Thymus (tissue), 11 donors: ENCODE results near the gene ZW10. TPM values are rescaled to one million over a fixed set of nuclear protein-coding genes. Genes with fewer than 3 reads are reported as not detected.
"Not testable (repeated sequence)": the region's sequence is repeated elsewhere in the genome, so short reads cannot be mapped to it uniquely, and the experiment has no call there.

Source experiments
- DNase-seq, 9 donors: peaks; one replicate each; pipeline ENCODE4 v3.0.0-alpha.2; 2013; ENCODE audit warnings: low spot score in 9 of 9, low read depth in 6 of 9, missing footprints in 1 of 9
- H3K27ac ChIP-seq, 2 donors: one replicate each; pipeline ENCODE4 v1.5.1; 2013; ENCODE audit warnings: control low read depth in 1 of 2, low read depth in 1 of 2, low read length in 1 of 2, mild to moderate bottlenecking in 1 of 2, moderate library complexity in 1 of 2
- H3K27me3 ChIP-seq, 2 donors: one replicate each; pipeline ENCODE4 v1.5.1; 2013; ENCODE audit warnings: low read length in 1 of 2; ENCODE audit not compliant: control insufficient read depth in 2 of 2, insufficient read depth in 1 of 2
- H3K36me3 ChIP-seq, 2 donors: one replicate each; pipeline ENCODE4 v1.5.1; 2013; ENCODE audit warnings: low read length in 1 of 2, mild to moderate bottlenecking in 1 of 2, moderate library complexity in 1 of 2; ENCODE audit not compliant: control insufficient read depth in 2 of 2, insufficient read depth in 2 of 2
- H3K4me1 ChIP-seq, 2 donors: one replicate each; pipeline ENCODE4 v1.5.1; 2013; ENCODE audit warnings: low read length in 2 of 2; ENCODE audit not compliant: control insufficient read depth in 2 of 2, insufficient read depth in 2 of 2
- H3K4me3 ChIP-seq, 2 donors: one replicate each; pipeline ENCODE4 v1.5.1; 2013; ENCODE audit warnings: low read length in 2 of 2, control low read depth in 1 of 2, mild to moderate bottlenecking in 1 of 2
- H3K9me3 ChIP-seq, 2 donors: one replicate each; pipeline ENCODE4 v1.5.1; 2013; ENCODE audit warnings: low read length in 1 of 2, mild to moderate bottlenecking in 1 of 2; ENCODE audit not compliant: control insufficient read depth in 2 of 2, insufficient read depth in 1 of 2
- WGBS: extraction: QIAGEN DNeasy Blood & Tissue Kit; methylation state at CpG from one replicate; pipeline ENCODE4 v1.1.7; 2013; 5-methylcytosine and 5-hydroxymethylcytosine counted together
- polyA plus RNA-seq: library from polyadenylated mRNA; stranded (reverse); fragments of 200-250 nt; gene quantifications from one replicate; pipeline ENCODE4 v1.2.3, GENCODE V29; 2013
- total RNA-seq: library from RNA; stranded (reverse); fragments of 120-200 nt; gene quantifications from one replicate; pipeline ENCODE4 v1.2.4, GENCODE V29; 2013
- donor health status: healthy.

ZW10 gene
- total and polyA plus RNA-seq, 2 donors: 6.0 to 18.8 TPM

DNA sequence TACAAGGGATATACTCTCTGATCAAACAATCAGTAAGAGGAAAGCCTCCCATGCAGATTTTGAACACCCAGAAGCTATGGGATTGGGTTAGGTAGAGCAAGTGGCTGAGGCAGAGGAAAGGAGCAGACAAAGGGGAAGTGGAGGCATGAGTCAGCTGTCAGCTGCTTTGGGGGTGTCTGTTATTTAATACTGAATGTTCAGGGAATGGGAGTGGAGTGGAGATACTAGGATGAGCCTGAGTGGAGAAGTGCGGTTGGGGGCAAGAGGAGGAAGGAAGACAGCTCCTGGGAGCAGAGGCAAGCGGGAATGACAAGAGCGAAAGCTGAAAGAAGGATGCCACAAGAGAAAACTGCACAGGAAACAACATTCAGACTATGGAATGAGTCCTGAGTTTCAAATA, 44.7 kb downstream of the ZW10 start:
- Histone ChIP-seq H3K27me3 (no peaks in the 10 kb centered on the region), H3K4me3 (no peak overlapping the region), H3K4me1 (no peaks in the 10 kb centered on the region), H3K27ac (no peak overlapping the region), H3K9me3 (no peaks in the 10 kb centered on the region), H3K36me3 (peaks cover 7 to 11% of the 10 kb centered on the region in 2 donors)
- no peak for DNase-seq
- 81% methylated on average over 3 of the region's 3 CpGs for WGBS

DNA sequence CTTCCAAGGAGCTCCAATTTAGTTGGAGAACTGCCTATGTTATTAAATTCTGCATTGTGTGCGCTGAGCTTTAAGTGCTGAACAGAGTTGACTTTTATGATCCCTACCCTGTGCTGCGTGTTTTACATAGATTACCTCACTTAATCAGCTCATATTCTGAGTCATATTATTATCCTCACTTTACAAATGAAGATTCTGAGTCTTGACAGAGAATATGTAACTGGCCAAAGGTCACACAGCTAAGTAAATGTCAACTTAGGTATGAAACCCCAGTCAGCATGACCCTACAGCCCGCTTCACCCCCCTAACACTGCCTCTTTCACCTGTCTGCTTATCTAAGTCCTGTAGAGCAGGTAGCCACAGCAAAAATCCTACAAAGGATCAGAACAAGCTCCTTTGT, 47.6 kb downstream of the ZW10 start:
- Histone ChIP-seq H3K27me3 (no peaks in the 10 kb centered on the region), H3K27ac (no peak overlapping the region), H3K4me3 (no peak overlapping the region), H3K4me1 (no peaks in the 10 kb centered on the region), H3K36me3 (peaks cover 0 to 4% of the 10 kb centered on the region in 2 donors), H3K9me3 (no peaks in the 10 kb centered on the region)
- no peak for DNase-seq
- WGBS: 98% methylated on average over 3 of the region's 3 CpGs

DNA sequence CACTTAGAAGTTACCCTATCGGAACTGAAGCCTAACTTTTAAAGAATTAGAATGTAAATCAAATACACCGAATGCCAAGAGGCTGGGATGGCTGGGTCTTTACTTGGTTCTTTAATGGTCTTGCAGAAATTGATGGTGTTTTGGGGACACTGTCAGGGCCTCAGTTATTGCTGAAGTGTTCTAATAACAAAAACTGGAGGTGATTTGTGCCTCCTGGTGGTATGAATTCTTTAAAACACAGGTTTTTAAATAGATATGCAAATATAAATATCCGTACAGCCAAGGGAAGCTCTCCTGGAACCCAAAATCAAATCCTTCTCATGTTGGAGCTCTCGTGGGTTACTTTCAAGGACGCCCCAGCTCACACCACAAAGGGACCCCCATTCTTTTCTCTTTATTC, 48.1 kb downstream of the ZW10 start:
- Histone ChIP-seq H3K27ac (no peak overlapping the region), H3K36me3 (peaks cover 0 to 4% of the 10 kb centered on the region in 2 donors), H3K9me3 (no peaks in the 10 kb centered on the region), H3K4me3 (no peak overlapping the region), H3K4me1 (no peaks in the 10 kb centered on the region), H3K27me3 (no peaks in the 10 kb centered on the region)
- WGBS: 96% methylated on average over 5 of the region's 5 CpGs
- no peak for DNase-seq

DNA sequence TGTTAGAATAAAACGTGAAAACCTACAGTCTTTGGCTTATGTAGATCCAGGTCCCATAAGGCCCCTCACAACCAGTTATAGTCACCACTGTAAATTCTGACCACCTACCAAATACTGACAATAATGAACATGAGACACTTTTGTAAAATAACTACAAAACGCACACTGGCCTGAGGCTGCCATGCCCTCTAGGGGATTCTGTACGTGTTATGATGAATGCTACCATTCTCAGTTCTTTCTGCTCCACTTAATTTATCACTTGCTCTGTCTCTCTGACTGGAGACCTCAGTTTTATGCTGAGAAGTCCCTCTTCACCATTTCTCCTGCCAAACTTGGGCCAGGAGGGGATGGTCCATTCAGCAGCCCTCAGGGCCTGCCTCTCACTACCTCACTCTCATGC, 48.7 kb downstream of the ZW10 start:
- WGBS: 97% methylated on average over 3 of the region's 3 CpGs
- Histone ChIP-seq H3K4me3 (no peak overlapping the region), H3K27me3 (no peaks in the 10 kb centered on the region), H3K36me3 (peaks cover 0 to 4% of the 10 kb centered on the region in 2 donors), H3K4me1 (no peaks in the 10 kb centered on the region), H3K27ac (no peak overlapping the region), H3K9me3 (no peaks in the 10 kb centered on the region)
- no peak for DNase-seq

DNA sequence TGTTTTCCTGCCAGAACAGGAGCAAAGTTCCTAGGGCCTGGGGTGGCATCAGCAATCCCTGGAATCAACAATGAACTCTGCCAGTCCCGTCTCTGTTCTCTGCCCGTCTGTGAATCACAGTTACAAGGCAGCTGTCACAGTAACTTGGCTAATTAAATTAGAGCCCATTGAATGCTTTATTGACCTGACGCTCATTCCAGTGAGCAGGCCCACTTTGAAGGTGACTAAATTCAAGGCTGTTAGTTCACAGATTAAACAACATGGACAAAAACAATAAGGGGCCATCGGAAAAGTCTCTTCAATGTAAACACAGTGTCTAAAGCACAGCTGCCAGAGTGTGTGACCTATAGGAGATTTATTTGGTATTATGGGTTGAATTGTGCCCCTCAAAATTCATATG, 49.7 kb downstream of the ZW10 start:
- H3K9me3 ChIP-seq: no peaks in the 10 kb centered on the region
- DNase-seq: no peak

DNA sequence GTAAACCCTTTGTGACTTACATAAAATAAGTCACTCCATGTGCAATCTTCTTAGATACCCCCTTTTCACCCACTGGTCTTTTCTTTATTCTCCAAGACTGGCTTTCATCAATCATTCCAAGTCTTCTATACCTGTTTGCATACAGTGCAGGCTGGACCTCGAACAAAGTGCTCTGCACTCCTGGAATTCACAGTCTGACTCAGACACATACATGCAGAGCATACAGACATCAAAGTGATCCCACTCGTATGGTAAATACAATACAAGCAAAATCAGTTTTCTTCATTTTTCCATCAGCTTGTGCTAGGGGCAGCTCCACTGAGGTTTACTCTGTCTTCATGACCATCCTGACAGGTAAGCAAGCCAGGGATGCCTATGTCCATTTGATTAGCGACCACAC, 50.6 kb downstream of the ZW10 start:
- Histone ChIP-seq H3K4me3 (no peak overlapping the region), H3K9me3 (no peaks in the 10 kb centered on the region), H3K27me3 (no peaks in the 10 kb centered on the region), H3K4me1 (no peaks in the 10 kb centered on the region), H3K27ac (no peak overlapping the region), H3K36me3 (no peaks in the 10 kb centered on the region)
- 96% methylated on average over 3 of the region's 3 CpGs for WGBS
- no peak for DNase-seq

More for the DNA sequence above, 49.7 kb downstream of the ZW10 start:
- Histone ChIP-seq H3K4me3 (no peak overlapping the region), H3K4me1 (no peaks in the 10 kb centered on the region), H3K36me3 (no peaks in the 10 kb centered on the region), H3K27ac (no peak overlapping the region), H3K27me3 (no peaks in the 10 kb centered on the region)
- WGBS: 99% methylated on average over 4 of the region's 4 CpGs

DNA sequence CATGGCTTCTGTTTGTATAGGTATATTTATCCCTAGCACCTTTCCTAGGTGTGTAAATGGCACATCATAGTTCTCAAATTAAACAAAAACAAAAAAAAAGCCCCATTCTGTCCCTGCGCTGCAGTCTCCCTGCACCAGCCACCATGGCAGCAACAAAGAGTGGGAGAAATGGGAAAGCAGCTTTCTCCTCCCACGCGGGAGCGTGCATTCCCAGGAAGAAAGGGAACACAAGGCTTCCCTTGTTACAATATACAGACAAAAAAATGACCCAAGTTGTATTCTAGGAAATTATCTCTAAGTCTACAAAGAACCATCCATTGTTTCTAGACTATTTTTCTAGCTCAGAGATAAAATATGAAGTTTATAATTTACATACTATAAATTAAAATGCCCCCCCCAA, 51.3 kb downstream of the ZW10 start:
- no peaks in the 10 kb centered on the region for H3K4me1 ChIP-seq
- no peaks in the 10 kb centered on the region for H3K36me3 ChIP-seq
- no peaks in the 10 kb centered on the region for H3K27me3 ChIP-seq
- no peak overlapping the region for H3K4me3 ChIP-seq
- H3K9me3 ChIP-seq: no peaks in the 10 kb centered on the region
- H3K27ac ChIP-seq: no peak overlapping the region
- WGBS: 97% methylated on average over 4 of the region's 4 CpGs
- no peak for DNase-seq

DNA sequence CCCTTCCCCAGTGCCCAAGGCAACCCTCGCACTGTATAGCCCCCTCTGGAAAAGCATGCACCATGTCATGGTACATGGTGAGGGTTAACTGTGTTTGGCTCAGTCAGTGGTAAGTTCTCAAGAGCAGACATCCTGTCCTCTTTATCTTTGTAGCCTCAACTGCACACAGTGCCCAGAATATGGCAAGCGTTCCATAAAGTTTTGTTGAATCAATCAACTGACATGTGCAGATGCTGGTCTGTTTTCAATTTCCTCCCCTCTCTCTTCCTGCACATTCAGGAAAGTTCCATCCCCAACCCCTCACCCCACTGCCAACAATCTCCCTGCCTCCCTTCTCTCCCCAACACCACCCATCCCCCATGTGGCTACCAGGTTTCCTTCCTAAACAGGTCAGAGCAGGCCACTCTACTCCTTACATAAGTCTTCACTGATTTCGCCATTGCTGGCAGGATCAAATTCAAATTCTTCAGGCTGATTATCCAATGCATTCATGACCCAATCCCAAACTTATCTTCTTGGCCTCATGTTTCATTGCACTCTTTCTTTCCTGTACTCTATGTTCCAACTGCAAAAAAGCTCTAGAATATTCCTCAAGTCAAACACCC, 51.9 kb downstream of the ZW10 start:
- Histone ChIP-seq H3K27me3 (no peaks in the 10 kb centered on the region), H3K36me3 (no peaks in the 10 kb centered on the region), H3K4me3 (no peak overlapping the region), H3K27ac (no peak overlapping the region), H3K4me1 (no peaks in the 10 kb centered on the region), H3K9me3 (no peaks in the 10 kb centered on the region)
- DNase-seq: no peak
- WGBS: 96% methylated on average over 3 of the region's 3 CpGs

DNA sequence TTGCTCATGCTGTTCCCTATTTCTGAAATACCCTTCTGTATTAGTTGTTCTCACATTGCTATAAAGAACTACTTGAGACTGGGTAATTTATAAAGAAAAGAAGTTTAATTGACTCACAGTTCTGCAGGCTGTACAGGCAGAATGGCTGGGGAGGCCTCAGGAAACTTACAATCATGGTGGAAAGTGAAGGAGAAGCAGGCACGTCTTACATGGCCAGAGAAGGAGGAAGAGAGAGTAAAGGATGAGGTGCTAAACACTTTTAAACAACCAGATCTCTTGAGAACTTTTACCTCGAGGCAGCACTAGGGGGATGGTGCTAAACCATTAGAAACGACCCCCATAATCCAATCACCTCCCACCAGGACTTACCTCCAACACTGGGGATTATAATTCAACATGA, 53.0 kb downstream of the ZW10 start:
- H3K36me3 ChIP-seq, H3K9me3 ChIP-seq, H3K27ac ChIP-seq, H3K4me1 ChIP-seq, DNase-seq, H3K4me3 ChIP-seq, H3K27me3 ChIP-seq: not testable (repeated sequence)
- 91% methylated on average over 3 of the region's 3 CpGs for WGBS
